Vagina (tissue), 2 donors: ENCODE measurements around the gene PLAC9. TPM values are rescaled to one million over a fixed set of nuclear protein-coding genes. Genes with fewer than 3 reads are reported as not detected.
A peak's percentile ranks its signal among the peaks of the same experiment; 100 is the strongest.

Experiments used
- DNase-seq, 2 donors: peaks; one replicate each; pipeline ENCODE4 v3.0.0-alpha.2; 2017; ENCODE audit errors: extremely low spot score in 2 of 2
- H3K27ac ChIP-seq: fragments of 200-600 bp; sonication (generic); one replicate; pipeline ENCODE4 v1.5.1; 2019
- H3K27me3 ChIP-seq: fragments of 200-600 bp; sonication (generic); one replicate; pipeline ENCODE4 v1.5.1; 2019
- H3K36me3 ChIP-seq, 2 donors: fragments of 200-600 bp; sonication (generic); one replicate each; pipeline ENCODE4 v1.5.1; 2017 to 2019
- H3K4me1 ChIP-seq: fragments of 200-600 bp; sonication (generic); one replicate; pipeline ENCODE4 v1.5.1; 2019
- H3K4me3 ChIP-seq, 2 donors: fragments of 200-600 bp; sonication (generic); 1 replicate in 1 of 2; 2 replicates in 1 of 2; pipeline ENCODE4 v1.5.1; 2016 to 2019
- H3K9me3 ChIP-seq: fragments of 200-600 bp; sonication (generic); one replicate; pipeline ENCODE4 v1.5.1; 2019
- POLR2A ChIP-seq, 2 donors: fragments of 450-650 bp; IDR thresholded peaks; one replicate each; pipeline ENCODE4 v1.6.1; 2017; ENCODE audit warnings: antibody characterized with exemption in 2 of 2, mild to moderate bottlenecking in 2 of 2, moderate library complexity in 2 of 2
- POLR2AphosphoS5 ChIP-seq, 2 donors: sonication (generic); formaldehyde crosslinking; IDR thresholded peaks; one replicate each; pipeline ENCODE4 v1.9.0; 2017; ENCODE audit warnings: antibody characterized with exemption in 2 of 2, mild to moderate bottlenecking in 2 of 2, low read depth in 1 of 2; ENCODE audit not compliant: insufficient read depth in 1 of 2
- intact Hi-C: fragments of 100-400 bp; cut with DNase I; formaldehyde crosslinking; loops from one replicate; pipeline ENCODE4 v1.15.1; 2023
- total RNA-seq: library from RNA; depleted of rRNA; stranded (reverse); fragments of >200 nt; gene quantifications from one replicate; pipeline ENCODE4 v1.2.3, GENCODE V29; 2016
- TF ChIP-seq, protein P1 (sequence below), 3 experiments: fragments of 450-650 bp in 2 of 3; fragments of 200-600 bp in 1 of 3; sonication (generic) in 1 of 3; IDR thresholded peaks; one replicate each; pipeline ENCODE4 v1.5.1; 2017 to 2019; ENCODE audit warnings: antibody characterized with exemption in 3 of 3, mild to moderate bottlenecking in 2 of 3, moderate library complexity in 2 of 3

Gene PLAC9
- total RNA-seq, 1 donor from 2014 or later = 61.4 TPM

DNA sequence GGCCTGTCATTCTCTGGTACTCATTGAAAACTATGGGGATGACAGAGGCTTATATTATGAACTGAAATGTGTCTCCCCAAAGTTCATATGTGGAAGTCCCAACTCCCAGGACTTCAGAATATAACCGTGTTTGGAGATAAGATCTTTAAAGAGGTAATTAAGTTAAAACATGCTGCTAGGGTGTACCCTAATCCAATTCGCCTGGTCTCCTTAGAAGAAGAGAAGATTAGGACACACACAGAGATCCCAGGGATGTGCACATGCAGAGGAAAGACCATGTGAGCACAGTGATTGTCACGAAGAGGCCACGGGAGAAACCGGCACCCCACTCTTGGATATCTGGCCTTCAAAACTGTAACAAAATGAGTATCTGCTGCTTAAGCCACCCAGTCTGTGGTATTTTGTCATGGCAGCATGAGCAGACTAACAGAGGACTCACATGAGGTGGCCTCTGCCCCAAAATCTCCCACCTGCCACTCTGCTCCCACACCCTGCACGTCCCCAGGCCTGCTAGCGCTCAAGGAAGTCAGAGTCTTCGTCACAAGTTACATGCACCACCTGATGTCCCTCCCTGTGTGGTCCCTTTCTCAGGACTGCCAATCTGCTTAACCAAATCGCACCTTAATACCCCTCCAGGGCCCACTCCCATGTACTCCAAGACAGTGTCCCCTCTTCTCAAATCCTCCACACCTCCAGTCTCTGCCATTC lies 26.8 kb downstream of the PLAC9 start:
- Histone ChIP-seq H3K27me3 (no peaks in the 10 kb centered on the region), H3K27ac (peak overlapping the region; percentile 86), H3K4me3 (no peak overlapping the region), H3K4me1 (peaks cover 87% of the 10 kb centered on the region), H3K36me3 (peaks cover 0 to 62% of the 10 kb centered on the region in 2 donors), H3K9me3 (no peaks in the 10 kb centered on the region)
- intact Hi-C loops = no loop called here
- DNase-seq = no peak
- TF ChIP-seq, protein P1, sequence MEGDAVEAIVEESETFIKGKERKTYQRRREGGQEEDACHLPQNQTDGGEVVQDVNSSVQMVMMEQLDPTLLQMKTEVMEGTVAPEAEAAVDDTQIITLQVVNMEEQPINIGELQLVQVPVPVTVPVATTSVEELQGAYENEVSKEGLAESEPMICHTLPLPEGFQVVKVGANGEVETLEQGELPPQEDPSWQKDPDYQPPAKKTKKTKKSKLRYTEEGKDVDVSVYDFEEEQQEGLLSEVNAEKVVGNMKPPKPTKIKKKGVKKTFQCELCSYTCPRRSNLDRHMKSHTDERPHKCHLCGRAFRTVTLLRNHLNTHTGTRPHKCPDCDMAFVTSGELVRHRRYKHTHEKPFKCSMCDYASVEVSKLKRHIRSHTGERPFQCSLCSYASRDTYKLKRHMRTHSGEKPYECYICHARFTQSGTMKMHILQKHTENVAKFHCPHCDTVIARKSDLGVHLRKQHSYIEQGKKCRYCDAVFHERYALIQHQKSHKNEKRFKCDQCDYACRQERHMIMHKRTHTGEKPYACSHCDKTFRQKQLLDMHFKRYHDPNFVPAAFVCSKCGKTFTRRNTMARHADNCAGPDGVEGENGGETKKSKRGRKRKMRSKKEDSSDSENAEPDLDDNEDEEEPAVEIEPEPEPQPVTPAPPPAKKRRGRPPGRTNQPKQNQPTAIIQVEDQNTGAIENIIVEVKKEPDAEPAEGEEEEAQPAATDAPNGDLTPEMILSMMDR (IDR thresholded peaks at IDR 0.05) = no peak
- TF ChIP-seq POLR2A (IDR thresholded peaks at IDR 0.05) (no peak), POLR2AphosphoS5 (IDR thresholded peaks at IDR 0.05; ENCODE audit: insufficient read depth in 1 of 2, low read depth in 1 of 2) (no peak)

DNA sequence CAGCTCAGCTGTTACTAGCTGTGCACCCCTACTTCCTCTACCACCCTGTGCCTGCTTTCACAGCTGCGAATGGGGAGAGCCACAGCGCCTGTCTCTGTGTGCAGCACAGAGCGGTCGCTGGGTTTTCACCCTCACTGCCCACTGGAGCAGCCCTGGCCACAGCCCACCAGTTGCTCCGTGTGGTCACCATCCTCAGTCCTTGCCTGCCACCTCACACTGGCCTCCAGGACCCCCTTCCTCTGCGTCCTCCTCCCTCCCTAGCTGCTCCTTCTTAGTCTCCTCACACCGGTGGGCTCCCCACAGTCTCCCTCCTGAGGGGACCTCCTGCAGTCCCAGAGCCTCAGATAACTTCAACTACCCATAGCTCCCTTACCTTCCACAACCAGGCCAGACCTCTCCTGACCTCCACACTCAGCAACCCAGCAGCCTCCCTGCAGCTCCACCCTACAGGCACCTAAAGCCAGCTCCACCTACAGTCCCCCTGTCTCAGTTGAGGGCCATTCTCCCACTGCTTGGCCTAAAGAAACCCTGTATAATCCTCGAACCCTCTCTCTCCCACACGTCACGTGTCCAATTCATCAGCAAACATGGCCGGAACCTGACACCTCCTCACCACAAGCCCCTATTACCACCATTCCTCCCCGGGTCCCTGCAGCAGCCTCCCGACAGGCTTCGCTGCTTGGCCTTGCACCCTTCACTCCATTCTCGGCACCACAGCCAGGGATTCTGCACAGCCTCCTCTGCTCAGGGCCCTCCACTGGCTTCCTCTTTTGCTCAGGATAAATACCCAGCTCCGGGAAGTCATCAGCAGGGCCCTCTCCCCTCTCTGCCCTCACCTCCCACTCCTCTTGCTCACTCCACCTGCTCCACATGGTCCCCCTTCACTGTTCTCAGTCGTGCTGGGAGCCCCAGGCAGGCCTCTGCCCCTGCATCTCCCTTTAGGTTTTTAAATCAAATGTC lies 28.1 kb downstream of the PLAC9 start:
- Histone ChIP-seq H3K4me1 (peaks cover 87% of the 10 kb centered on the region), H3K4me3 (no peak overlapping the region), H3K36me3 (peaks cover 0 to 60% of the 10 kb centered on the region in 2 donors), H3K9me3 (no peaks in the 10 kb centered on the region), H3K27ac (peak overlapping the region; percentile 86), H3K27me3 (no peaks in the 10 kb centered on the region)
- no peak for DNase-seq
- TF ChIP-seq POLR2AphosphoS5 (IDR thresholded peaks at IDR 0.05; ENCODE audit: insufficient read depth in 1 of 2, low read depth in 1 of 2) (no peak), POLR2A (IDR thresholded peaks at IDR 0.05) (no peak)
- TF ChIP-seq, protein P1 (IDR thresholded peaks at IDR 0.05) = no peak
- intact Hi-C loops = loop anchor here (5.0 kb wide), 1 partner anchor 42 kb away; no protein-coding TSS in a partner anchor

DNA sequence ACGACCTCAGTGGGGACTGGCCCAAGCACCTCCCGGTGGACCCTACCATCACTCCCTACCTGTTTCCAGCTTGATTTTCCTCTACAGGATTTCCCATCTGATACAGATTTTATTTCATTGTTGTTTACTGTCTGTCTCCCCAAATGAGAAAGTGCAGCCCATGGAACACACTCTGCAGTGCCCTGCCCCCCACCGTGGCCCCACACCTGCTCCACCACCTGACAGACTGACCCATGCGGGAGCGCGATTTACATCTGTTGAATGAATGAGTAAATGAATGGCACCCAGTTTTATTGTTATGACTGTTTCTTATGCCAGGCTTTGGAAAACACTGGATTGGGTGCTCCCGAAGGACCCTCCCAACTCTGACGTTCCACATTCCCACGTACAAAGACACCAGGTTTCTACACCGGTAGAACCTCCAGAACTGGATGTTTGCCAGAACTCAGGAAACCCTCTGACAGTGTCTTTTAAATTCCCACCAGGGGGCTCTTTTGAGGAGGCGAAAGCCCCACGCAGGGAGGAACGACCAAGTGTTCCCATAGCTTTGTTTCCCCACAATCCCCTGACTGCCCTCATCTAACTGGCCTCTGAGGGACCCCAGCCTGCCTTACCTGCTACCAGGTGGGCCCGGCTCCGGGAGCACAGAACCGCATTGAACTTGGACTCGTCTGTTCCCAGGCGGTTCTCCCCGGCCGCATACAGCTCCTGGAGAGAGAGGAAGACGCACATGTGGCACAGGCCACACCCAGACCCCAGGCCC lies 29.0 kb downstream of the PLAC9 start:
- H3K27ac ChIP-seq = peak overlapping the region; percentile 86
- no peak for DNase-seq
- peaks cover 0 to 52% of the 10 kb centered on the region in 2 donors for H3K36me3 ChIP-seq
- TF ChIP-seq POLR2A (IDR thresholded peaks at IDR 0.05) (no peak), POLR2AphosphoS5 (IDR thresholded peaks at IDR 0.05; ENCODE audit: insufficient read depth in 1 of 2, low read depth in 1 of 2) (no peak)
- TF ChIP-seq, protein P1 (IDR thresholded peaks at IDR 0.05) = no peak
- intact Hi-C loops = loop anchor here (5.0 kb wide), 1 partner anchor 41 kb away; no protein-coding TSS in a partner anchor
- H3K4me3 ChIP-seq = no peak overlapping the region
- no peaks in the 10 kb centered on the region for H3K9me3 ChIP-seq
- peaks cover 87% of the 10 kb centered on the region for H3K4me1 ChIP-seq
- no peaks in the 10 kb centered on the region for H3K27me3 ChIP-seq

DNA sequence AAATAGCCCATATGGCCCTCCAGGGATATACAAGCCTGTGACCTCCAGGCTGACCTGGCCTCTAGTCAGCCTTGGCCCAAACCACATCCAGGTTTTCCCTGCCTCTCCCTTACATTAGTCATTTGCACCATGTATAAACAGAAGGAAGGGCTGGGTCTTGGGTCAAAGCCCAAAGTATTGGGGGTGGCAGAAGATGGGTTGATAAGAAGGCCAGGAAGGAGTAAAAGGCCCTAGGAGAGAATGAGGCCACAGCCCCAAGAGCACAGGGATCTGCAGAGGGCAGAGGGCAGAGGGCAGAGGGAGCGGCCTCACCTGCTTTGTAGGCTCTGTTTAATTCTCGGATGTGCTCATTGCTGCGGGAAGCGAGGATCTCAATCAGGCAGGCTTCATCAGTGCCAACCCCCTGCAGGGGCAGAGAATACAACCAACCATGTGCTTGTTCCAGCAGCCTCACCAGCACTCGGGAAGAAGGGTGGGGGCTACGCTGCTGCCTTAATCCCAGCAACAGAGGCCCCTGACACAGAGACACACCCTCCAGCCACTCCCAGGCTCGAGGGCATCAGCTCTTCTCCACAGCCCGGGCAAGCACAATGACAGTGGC lies 31.3 kb downstream of the PLAC9 start:
- Histone ChIP-seq H3K36me3 (peaks cover 0 to 38% of the 10 kb centered on the region in 2 donors), H3K9me3 (no peaks in the 10 kb centered on the region), H3K4me1 (peaks cover 87% of the 10 kb centered on the region), H3K4me3 (no peak overlapping the region), H3K27ac (peak overlapping the region; percentile 67), H3K27me3 (no peaks in the 10 kb centered on the region)
- intact Hi-C loops = loop anchor here (5.0 kb wide), 1 partner anchor 38 kb away; no protein-coding TSS in a partner anchor
- DNase-seq = no peak
- TF ChIP-seq POLR2AphosphoS5 (IDR thresholded peaks at IDR 0.05; ENCODE audit: insufficient read depth in 1 of 2, low read depth in 1 of 2) (peak in 1 of 2 donors; percentile 55), POLR2A (IDR thresholded peaks at IDR 0.05) (no peak)
- TF ChIP-seq, protein P1 (IDR thresholded peaks at IDR 0.05) = no peak
